Stimulated activated CD4-positive, alpha-beta T cell treated with anti-CD3 and anti-CD28 coated beads, Interleukin-4, amount 100 ng/mL, for 4 hours (primary cell): Measurements from ENCODE around the gene SHISA3.

Experiments
- DNase-seq, 2 experiments: peaks; one replicate each; pipeline ENCODE4 v3.0.0-alpha.2; 2020

SHISA3 gene

DNA sequence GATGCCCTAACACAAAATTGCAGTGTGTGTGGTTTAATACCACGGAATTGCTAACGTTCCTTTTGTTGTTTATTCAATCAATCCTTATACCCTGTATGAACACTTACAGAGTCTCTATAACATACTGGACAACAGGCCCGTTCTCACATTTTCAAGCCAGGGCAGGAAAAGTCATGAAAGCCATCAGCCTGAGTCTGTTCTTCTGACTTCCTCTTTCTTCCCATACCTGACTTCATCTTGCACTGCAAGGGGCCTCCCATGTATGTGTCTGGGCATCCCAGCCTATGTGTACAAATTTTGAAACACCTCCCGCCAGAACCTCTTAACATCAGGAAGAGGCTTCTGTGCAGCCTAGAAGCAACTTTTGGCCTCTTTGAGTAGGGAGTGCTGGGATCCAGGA is 4.9 kb upstream of the SHISA3 start:
- no peak for DNase-seq

DNA sequence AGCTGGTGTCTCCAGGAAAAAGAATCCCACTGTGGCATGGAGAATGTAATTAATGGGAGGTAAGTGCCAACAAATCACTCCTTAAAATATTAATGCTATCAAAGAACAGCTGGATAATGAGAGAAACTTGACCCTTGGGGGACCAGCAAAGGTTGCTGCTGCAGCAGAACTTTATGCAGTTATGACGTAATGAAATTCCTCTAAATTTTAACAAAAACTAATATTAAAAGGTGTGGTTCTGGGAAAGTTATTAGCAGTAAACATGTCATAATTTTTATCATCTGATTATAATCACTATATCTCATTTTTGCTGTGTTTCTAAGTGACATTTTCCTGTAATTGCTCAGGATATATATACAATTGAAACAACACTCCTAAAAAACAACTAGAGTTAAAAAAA is 1.7 kb upstream of the SHISA3 start:
- DNase-seq: no peak

DNA sequence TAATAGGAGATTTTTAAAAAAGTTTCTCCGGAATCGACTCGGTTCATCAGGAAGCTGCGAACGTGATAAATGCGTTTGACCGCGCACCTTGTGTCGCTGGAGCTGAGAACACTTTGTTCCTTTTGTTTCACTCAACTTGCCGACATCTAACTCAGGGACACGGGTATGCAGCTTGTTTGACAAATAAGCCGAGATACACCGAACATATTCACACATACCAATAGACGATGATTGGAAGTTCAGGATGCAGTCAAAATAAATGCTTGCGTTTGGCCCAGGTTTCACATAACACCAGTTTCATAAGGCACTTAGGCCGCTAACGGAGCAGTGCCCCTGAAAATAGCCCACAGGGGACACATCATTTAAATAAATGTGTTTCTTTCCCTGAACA is 932 bp upstream of the SHISA3 start:
- no peak for DNase-seq

DNA sequence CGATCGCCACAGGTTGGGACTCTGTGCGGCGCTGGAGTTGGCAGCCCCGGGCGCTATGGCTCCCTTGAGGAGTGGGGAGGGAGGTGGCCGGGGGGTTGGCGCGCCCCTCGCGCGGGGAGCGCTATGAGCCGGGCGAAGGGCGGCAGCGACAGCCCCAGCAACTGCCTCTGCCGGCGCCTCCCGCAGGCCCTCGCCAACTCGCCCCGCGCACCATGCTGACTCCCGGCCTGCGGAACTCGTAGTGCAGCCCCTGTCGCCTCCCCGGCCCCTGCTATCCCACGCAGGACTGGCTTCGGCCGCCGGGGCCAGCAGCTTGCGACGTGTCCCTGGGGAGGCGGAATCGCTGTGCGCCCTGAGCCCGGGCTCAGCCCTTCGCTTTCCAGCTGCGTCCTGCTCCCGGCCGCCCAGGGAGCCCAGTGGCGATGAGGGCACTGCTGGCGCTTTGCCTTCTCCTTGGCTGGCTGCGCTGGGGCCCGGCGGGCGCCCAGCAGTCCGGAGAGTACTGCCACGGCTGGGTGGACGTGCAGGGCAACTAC is 415 bp downstream of the SHISA3 start:
- DNase-seq: no peak

DNA sequence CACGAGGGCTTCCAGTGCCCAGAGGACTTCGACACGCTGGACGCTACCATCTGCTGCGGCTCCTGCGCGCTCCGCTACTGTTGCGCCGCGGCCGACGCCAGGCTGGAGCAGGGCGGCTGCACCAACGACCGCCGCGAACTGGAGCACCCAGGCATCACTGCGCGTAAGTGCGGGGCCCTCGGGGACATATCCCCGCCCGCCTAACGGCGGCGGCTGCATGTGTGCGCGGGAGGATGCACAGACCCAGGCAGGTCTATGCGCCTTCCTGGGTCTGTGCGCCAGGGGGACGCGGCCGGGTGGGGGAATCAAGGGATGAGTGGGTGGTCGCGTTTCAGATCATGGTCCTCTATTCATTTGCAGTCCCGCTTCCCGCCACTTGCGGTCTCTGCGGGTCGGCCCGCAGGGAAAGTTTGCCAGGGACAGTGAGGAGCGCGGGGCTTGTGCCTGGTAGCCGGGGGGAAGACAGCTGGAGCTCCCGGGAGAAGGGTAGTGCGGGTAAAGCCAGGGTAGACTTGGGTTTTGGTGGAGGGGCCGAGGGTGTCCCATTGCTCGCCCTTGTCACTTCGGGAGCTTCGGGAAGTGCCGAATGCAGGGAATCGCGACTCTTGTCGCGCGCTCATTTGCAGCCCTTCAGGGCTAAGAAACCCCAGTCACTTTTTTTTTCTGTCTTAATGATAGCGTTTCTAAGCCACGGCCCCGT is 1.0 kb downstream of the SHISA3 start:
- DNase-seq: no peak

DNA sequence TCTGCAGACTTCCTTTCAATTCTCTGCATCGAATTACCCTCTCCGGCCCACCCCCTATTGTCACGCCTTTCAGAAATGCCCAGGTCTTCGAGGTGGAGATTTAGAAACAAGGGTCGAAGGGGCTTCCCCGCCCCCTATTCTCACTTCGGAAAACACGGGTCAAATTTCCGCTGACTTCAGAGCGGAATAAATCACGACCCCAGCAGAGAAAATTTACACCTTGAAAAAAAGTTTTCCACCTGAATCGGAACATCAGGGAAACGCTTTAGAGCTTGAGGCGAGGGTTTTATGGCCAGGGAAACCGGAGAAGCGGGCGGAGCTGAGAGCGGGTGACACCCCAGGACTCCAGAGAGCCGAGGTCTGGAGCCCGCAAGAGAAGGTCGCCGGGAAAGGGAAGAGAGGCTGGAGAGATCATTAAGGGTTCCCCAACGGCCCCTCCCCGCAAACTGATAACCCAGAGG is 1.6 kb downstream of the SHISA3 start:
- no peak for DNase-seq

DNA sequence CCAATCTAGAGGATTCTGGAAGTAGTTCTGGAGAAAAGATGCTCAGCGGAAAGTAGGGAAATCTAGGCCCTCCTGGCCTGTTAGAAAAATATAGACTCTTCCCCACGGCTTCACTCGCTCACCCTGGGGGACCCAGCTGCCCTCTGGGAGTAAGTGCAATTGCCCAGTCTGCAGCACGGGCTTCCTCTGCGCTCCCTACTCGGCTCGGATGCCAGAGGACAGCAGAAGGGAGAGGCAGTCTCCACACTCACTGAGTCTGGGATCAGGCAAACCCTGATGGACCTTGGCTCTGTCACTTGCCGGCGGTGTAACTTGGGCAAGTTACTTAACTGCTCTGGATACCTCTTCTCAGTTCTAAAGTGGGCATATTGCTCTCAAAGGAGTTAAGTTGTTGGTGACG is 2.1 kb downstream of the SHISA3 start:
- DNase-seq: no peak

DNA sequence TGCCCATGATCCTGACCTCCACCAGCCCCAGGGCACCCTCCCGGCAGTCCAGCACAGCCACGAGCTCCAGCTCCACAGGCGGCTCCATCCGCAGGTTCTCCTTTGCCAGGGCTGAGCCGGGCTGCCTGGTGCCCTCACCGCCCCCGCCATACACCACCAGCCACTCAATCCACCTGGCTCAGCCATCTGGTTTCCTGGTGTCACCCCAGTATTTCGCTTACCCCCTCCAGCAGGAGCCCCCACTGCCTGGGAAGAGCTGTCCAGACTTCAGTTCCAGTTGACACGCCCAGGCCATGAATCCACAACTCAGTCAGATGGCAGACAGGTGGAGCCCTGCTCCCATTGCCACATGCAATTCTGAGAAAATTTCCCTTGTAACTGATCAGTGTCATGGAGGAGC is 3.9 kb downstream of the SHISA3 start:
- no peak for DNase-seq

DNA sequence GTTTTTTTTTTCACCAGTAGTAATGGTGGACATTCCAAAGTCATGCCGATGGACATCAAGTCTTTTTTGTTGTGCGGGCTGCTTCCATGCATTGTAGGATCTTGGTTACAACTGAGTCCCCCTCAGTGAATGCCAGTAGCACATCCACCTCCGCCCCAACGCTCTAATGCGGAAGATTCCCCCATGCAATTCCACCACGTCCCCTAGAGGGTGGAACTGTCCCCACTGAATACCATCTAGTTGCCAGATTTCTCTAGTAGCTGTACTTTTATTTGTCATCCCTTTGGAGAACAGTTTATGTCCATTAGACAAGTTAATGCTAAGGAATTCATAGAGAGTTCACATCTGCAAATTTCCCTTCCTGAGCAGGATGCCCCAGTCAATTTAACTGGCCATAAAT is 6.7 kb downstream of the SHISA3 start:
- no peak for DNase-seq

DNA sequence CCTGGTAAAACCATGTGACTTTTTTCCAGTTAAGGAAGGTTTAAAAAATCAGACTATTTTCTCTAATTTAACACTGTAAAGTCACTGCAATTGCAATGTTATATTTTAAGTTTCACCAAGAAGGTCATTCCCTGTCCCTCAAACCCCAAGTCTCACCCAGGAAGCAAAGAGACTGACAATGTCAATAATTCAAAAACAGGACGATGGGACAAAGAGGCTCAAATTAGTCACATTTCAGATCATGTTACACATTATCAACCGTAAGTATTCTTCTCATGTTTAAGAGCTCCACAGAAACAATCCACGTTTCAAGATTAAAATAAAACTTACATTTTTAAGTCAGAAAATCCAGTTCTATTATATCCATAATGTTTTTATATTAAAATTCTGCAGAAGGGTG is 13.2 kb downstream of the SHISA3 start:
- DNase-seq: no peak

DNA sequence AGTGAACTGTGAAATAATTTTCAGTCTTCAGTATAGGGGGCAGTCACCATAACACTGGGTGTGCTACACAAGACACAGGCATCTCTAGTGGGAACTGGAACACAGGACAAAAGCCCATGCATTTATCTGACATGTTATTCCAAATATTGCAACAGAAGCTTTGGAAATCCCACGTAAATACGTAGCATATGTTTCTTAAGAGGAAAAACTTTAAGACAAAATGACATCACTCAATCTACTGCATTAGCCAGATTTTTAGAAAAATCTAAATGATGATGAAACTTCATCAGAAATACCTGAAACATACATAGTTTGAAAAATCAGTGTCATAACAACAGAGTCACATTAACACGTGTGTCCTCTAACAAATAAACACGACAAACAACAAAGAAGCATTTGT is 14.5 kb downstream of the SHISA3 start:
- DNase-seq: no peak

DNA sequence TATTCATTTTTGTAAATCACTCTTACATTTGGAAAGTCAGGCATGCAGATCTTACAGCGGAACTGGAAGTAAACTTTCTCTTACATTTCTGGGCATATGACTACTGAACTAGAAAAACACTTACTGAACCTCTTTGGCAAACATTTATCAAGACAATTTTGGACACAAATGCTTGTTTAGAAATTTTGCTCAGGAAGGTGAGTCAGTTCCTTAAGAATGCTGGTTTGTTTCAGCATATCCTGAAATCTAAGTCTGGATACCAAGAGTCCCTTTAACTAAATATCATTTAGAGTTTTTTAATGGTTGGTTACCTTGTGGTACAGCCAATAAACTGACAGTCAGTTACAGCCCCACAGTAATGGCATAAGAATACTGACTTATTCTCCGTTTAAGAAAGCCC is 15.0 kb downstream of the SHISA3 start:
- no peak for DNase-seq

DNA sequence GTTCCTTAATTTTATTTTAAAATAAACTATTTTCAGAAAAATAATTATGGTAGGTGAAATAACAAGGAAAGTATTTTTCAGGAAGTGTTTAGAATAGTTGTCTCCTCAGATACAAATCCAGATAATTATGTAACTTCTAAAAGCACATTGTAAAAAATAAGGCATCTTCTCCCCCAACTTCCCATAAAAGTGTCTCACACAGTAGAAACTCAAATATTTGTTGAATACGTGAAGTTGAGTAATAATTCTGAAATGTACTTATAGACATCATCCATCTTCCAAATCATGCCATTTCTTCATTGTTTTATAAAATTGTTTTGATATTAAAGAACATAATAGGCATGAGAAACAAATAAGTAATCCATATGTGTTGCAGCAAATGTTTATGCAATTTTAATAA is 18.0 kb downstream of the SHISA3 start:
- DNase-seq: no peak

DNA sequence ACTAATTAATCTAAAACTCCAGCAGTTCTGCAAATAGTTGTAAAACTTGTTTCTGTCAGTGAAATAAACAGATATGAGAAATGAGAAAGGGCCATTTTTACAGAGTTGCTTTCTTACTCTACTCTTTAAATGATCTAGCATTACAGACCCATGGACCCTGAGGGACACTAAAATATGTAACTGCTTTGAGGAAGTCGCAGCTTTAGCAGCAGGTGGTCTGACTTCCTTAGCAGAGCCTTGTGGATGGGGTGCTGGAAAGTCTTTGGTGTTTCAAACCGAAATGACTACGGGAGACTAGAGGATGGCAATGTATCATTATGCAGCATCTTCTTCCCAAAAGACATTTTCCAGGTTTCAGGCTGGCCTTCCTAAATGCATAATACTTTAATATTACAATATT is 18.7 kb downstream of the SHISA3 start:
- DNase-seq: no peak

DNA sequence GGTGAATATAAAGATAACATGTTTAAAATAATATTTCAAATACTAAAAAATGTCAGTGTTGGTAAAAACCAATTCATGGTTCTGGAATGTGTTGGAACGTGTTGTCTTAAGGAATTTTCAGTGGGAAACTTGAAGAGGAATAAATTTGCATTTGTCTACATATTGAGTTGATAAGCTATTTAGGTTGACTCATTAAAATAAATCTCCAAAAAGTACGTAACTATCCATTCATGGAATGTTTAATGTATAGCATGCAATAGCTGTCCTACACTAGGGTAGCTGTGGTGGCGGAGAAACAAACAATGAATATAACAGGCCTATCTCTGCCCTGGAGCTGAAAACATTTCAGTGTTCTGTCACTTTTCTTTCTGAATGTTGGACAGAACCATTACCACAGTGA is 20.3 kb downstream of the SHISA3 start:
- DNase-seq: no peak

DNA sequence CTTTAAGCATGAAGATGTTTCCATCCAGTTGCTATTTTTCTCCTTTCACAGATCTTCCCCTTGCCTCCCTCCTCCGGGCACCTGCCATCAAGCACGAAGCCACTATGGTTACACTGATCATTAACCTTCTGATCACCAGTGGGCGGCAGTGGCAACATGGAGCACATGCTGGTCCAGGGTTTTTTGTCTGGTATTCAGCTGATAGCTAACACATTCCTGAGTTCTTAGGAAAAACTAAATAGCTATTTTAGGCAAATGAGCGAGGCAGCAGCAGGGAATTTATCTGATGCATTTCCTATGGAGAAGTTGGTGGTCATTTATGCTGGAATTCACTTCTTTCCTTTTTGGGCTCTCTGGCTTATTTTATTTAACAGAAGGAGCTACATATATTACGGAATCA is 22.9 kb downstream of the SHISA3 start:
- DNase-seq: no peak

DNA sequence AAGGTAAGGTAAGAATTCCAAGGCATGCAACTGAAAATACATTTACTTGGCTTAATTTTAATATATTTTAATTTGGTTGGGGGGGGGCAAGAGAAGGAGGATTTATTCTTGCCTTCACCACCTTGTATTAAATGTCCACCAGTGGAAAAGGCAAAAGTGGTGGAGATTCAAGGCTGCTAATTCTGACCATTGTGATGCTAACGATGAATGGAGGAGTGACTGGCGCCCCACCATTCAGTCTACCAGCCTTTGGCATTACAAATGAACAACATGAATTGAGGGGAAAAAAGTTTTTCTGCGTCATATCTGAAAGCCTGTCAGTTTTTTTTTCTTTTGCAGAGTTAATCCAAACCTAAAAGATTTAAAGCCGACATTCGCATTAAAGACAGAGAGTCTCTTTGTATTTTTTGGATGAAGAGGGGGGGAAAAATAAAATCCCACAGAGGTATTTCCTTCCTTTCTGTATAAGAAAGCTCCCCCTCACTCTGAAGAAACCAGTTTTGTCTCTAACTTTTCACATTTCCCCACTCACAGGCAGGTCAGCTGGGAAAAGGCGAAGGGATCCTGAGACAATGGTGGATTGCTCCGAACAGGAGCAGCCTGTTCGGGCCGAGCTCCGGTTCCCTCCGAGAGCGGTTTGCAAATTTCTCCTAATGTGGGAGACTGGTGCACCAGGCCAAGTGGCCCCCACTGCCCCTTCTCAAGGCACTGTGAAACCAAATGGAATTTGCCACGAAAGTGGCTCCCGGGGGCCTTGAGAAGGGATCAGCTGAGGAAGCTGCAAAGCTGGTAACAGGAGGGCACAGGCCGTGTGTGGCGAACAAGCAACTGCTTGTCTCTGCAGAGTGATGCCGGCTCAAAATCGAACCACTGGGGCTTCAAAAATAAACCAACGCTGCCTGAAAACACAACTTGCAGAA is 28.1 kb downstream of the SHISA3 start:
- DNase-seq: no peak

DNA sequence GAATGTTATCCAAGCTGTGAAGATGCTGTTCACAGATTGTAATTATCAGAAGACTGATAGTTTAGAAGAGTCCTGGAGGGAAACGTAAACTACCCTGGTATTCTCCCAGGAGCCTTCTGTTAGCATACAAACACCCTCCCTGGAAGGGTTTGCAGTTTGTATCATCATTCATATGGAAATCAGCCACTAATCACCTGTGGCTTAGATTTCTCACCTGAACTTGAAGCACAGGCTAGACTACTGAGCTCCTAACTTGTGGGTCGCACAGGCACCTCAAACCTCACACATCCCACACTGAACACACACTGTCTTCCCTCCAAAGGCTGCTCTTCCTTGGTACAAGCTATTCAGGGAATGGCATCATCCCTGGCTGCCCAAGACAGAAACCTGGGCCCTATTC is 30.7 kb downstream of the SHISA3 start:
- DNase-seq: no peak

DNA sequence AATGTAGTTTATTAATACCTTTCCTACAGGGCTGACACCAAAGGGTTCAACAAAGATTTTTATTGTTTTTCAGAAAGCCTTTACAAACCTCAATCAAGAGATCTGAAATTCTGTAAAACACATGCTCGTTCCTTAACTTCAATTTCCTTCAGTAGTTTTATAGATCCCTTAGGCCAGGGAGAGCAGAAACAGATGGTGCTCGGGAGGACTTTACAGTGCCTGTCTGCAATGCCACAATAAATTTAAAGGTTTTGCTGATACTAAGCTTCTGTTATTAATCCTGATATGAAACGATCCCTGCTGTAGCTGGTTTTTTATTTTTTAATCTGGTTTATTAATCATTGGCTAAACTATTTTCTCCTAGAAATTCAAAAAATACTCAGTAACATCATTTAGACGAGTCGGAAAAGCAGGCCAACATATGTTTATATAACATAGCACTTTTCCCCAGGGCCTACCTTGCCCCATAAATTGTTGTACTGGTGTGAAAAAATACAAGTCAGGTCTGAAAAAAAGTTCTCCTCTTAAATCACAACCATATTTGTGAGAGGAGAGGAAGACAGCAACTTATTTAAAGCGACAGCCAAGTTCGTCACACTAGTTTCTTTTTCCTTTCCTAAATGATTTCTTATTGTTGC is 39.8 kb downstream of the SHISA3 start:
- no peak for DNase-seq

DNA sequence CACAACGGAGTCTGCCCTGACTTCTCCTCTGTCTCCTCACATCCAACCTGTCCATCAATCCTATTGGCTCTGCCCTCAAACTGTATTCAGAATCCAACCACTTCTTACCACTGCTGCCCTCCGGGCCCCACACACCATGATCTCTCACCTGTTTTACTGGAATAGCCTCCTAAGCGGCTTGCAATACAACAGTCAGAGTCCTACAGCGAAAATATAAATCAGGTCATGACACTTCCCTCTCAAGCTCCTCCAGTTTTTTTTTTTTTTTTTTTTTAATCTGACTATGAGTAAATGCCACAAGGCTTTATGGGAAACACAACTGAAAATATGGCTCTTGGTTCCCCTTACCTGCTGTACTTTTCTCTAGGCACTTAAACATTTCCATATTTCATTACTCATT is 42.8 kb downstream of the SHISA3 start:
- DNase-seq: no peak

DNA sequence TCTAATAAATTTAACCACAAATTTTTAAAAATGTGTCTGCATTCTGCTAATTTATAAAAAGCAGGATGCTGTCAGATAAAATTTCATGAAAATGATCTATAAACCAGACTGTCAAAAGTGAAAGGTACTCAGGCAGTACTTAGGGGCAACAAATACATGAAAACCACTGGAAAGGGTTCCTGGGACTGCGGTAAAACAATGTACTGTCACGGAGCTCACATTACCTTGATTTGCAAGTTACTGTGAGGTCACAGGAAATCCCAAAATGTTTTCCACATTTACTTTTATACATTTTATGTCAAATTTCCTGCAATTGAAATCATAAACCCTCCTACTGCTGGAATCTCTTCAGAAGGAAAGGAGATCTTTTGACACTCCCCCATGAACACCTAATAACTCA is 45.3 kb downstream of the SHISA3 start:
- no peak for DNase-seq

DNA sequence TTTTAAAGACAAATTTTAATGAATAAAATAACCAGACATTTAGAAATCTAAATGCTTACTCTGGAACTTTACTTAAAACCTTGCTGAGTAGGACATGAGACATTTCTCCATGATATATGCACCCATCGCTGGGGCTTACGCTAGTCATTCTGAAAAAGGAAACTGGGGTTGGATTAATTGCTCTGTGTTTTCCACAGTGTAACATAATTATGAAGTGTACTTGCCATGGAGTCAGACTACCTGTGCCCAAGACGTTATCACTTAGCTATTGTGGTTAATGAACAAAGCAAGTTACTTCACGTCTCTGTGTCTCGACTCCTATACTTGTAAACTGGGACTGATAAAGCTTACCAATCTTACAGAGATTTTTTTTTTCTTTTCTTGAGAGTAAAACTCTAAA is 47.8 kb downstream of the SHISA3 start:
- DNase-seq: no peak

DNA sequence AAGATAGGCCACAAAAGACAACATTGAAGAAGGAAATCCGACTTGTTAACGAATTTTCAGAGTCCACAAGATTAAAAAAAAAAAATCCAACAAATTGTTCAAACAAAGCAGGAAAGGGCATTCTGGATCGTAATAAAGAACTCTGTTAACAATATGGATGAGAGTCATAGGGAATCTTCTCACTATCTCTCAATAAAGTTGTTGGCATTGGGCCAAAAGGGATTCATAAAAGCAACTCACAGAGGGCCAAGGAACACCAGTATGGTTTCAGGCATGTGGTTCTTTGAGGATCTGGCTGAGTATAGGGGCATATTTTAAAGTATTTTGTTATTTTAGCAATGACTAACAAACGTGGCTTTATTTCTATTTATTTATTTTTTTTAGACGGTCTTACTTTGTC is 49.5 kb downstream of the SHISA3 start:
- DNase-seq: no peak
